Mesodermal cell (in vitro differentiated cells): ENCODE measurements around the gene FGF1.
A peak's percentile ranks its signal among the peaks of the same experiment; 100 is the strongest.

Experiments used
- H3K27ac ChIP-seq: 2 replicates; pipeline ENCODE4 v1.7.0; 2013; ENCODE audit warnings: mild to moderate bottlenecking, low read depth, low read length, moderate library complexity; ENCODE audit not compliant: severe bottlenecking
- H3K36me3 ChIP-seq: 2 replicates; pipeline ENCODE4 v1.7.1; 2013; ENCODE audit warnings: mild to moderate bottlenecking, low read length, moderate library complexity; ENCODE audit not compliant: control insufficient read depth, insufficient read depth
- H3K4me1 ChIP-seq: one replicate; pipeline ENCODE4 v1.7.1; 2013; ENCODE audit warnings: mild to moderate bottlenecking, low read length; ENCODE audit not compliant: insufficient read depth, control insufficient read depth, poor library complexity, severe bottlenecking
- H3K4me3 ChIP-seq: 2 replicates; pipeline ENCODE4 v1.7.0; 2013; ENCODE audit warnings: low read length, control low read depth, mild to moderate bottlenecking; ENCODE audit not compliant: insufficient read depth, poor library complexity, severe bottlenecking; ENCODE audit errors: extremely low read depth
- H3K9me3 ChIP-seq: 2 replicates; pipeline ENCODE4 v1.7.1; 2013; ENCODE audit warnings: mild to moderate bottlenecking, low read length, moderate library complexity; ENCODE audit not compliant: control insufficient read depth
- WGBS, 2 experiments: methylation state at CpG; one replicate each; pipeline ENCODE4 v1.1.5; 2013; ENCODE audit warnings: missing lambda C conversion rate in 2 of 2; ENCODE audit not compliant: insufficient coverage in 2 of 2; 5-methylcytosine and 5-hydroxymethylcytosine counted together

The FGF1 gene

DNA sequence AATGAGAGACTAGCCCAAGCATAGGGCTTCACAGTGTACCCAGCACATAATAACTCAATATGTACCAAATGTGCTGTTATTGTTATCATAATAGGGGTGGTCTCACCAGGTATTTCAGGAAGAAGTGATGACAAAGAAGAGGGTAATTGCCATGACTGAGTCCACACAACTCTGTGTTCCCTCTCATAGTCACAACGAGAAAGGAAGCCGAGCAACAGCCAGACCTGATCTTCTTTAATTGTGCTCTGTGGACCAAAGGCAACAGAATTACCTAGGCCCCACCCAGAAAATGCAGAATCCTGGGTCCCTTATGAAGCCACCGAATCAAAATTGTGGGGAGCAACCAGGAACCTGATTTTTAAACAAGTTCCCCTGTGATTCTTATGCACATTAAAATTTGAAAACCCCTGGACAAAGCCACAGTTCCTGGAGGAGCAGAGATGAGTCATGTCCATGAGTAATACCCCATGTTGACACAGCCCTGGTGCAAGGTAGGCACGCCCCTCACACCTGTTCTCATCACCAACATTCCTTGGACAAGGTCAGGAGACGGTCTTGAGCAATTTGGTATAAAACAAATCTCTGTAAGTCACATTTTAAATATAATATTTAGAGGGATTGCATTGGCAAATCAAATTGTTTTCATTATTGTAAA is 5.2 kb downstream of the FGF1 start:
- no peak overlapping the region for H3K27ac ChIP-seq
- H3K4me3 ChIP-seq: no peak overlapping the region
- no peaks in the 10 kb centered on the region for H3K9me3 ChIP-seq
- 67 to 100% methylated on average over 2 to 3 of the region's 5 CpGs for WGBS, 2 experiments
- H3K36me3 ChIP-seq: no peaks in the 10 kb centered on the region
- H3K4me1 ChIP-seq: peaks cover 20% of the 10 kb centered on the region

GRCh38 chr5:142679744-142680143 is 6.1 kb downstream of the FGF1 start:
- no peak overlapping the region for H3K4me3 ChIP-seq
- no peaks in the 10 kb centered on the region for H3K36me3 ChIP-seq
- H3K27ac ChIP-seq: no peak overlapping the region
- 95% methylated on average over 2 of the region's 2 CpGs; no CpG with 5 or more reads in 1 of the 2 experiments for WGBS, 2 experiments
- H3K4me1 ChIP-seq: peaks cover 13% of the 10 kb centered on the region
- no peaks in the 10 kb centered on the region for H3K9me3 ChIP-seq

DNA sequence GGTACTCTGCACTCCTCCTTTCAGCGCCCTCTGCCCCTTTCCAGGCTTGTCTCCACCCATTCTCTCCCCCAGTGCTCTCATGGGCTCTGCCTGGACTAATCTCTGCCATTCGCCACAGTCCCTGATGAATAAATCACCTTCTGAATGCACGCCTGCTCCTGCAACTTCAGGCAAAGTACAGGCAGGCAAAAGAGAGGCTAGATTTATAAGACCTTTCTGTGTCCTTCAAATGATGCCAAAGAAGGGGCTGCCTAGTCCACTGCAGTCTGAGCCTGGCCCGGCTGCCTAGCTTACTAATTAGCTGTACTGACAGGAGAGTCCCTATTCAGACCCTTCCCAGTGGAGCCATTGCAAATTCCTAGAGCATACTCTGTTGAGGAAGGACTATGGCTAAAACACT is 7.4 kb downstream of the FGF1 start:
- Histone ChIP-seq H3K36me3 (no peaks in the 10 kb centered on the region), H3K27ac (no peak overlapping the region), H3K4me1 (peaks cover 10% of the 10 kb centered on the region), H3K4me3 (no peak overlapping the region), H3K9me3 (no peaks in the 10 kb centered on the region)
- 89 to 95% methylated on average over 4 of the region's 4 CpGs for WGBS, 2 experiments

DNA sequence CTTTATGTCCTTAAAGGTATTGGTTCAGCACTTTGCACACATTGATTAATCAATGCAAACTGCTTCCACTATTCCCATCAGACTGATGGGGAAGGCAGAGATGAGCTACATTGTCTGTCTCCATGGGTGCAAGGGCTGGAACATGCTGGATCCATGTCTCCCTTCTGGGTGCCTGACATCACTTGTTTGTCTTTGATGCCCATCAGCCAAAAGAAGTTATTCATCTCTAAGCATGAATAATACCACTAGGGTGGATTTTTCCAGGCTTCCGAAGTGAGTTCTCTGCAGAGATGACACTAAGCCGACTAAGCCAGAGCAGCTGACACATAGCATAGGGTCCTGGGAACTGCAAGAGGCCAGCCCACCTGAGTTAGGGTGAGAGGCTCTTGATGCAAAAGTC is 8.7 kb downstream of the FGF1 start:
- H3K9me3 ChIP-seq: no peaks in the 10 kb centered on the region
- WGBS, 2 experiments: 93% methylated on average over 2 of the region's 2 CpGs; no CpG with 5 or more reads in 1 of the 2 experiments
- peaks cover 10% of the 10 kb centered on the region for H3K4me1 ChIP-seq
- H3K27ac ChIP-seq: no peak overlapping the region
- no peak overlapping the region for H3K4me3 ChIP-seq
- H3K36me3 ChIP-seq: no peaks in the 10 kb centered on the region

GRCh38 chr5:142676318-142676717 is 9.6 kb downstream of the FGF1 start:
- WGBS, 2 experiments: 100% methylated on average over 2 to 3 of the region's 4 CpGs
- Histone ChIP-seq H3K9me3 (no peaks in the 10 kb centered on the region), H3K4me1 (peaks cover 14% of the 10 kb centered on the region), H3K4me3 (no peak overlapping the region), H3K27ac (no peak overlapping the region), H3K36me3 (no peaks in the 10 kb centered on the region)

DNA sequence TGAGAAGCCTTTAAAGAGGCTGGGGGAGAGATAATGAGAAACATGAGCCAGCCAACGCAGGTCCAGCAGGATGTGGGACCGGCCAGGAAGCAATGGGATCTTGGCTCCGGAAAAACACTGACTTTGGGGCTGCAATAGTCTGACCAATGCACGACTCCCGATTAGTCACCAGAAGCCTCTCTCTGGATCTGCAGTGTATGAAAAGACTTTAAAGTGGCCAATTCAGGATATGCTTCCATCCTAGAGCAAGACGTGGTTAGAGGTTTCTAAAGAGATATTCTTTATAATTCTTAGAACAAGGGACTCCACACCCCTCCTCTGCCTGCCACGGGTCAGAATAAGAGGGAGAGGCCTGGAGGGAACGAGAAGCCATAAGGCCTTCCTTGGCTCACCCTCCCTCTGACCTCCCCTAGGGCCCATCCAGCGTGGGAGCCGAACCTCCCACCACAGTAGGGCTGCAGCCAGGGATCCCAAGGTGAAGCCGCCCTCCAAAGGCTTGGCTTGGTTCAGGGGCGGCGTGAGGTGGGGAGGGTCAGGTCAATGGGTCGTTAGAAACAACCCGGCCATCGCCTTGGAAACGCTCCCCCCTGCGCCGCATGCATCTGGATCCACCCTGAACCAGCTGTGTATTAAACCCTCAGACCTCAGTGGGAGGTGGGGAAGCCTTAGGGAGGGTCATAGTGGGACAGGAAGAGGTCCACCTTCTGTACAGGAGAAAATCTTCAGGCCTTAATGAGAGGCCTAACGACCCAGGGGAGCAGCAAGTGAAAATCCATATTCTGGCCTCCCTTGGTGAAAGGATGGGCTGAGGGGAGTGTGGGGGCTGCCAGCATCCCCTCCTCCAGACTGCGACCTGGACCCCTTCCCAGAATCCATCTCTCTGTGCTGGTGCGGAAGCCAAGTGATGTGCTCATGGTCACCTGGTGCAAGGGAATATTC is 11.1 kb downstream of the FGF1 start:
- peak overlapping the region; percentile 41 for H3K27ac ChIP-seq
- H3K36me3 ChIP-seq: no peaks in the 10 kb centered on the region
- H3K4me1 ChIP-seq: peaks cover 17% of the 10 kb centered on the region
- WGBS, 2 experiments: 75 to 86% methylated on average over 9 to 11 of the region's 22 CpGs
- H3K9me3 ChIP-seq: no peaks in the 10 kb centered on the region
- no peak overlapping the region for H3K4me3 ChIP-seq

GRCh38 chr5:142671801-142672200 is 14.1 kb downstream of the FGF1 start:
- no peak overlapping the region for H3K4me3 ChIP-seq
- no peaks in the 10 kb centered on the region for H3K36me3 ChIP-seq
- 100% methylated on average over 1 of the region's 1 CpG for WGBS, 2 experiments
- H3K4me1 ChIP-seq: peaks cover 17% of the 10 kb centered on the region
- H3K27ac ChIP-seq: no peak overlapping the region
- no peaks in the 10 kb centered on the region for H3K9me3 ChIP-seq

DNA sequence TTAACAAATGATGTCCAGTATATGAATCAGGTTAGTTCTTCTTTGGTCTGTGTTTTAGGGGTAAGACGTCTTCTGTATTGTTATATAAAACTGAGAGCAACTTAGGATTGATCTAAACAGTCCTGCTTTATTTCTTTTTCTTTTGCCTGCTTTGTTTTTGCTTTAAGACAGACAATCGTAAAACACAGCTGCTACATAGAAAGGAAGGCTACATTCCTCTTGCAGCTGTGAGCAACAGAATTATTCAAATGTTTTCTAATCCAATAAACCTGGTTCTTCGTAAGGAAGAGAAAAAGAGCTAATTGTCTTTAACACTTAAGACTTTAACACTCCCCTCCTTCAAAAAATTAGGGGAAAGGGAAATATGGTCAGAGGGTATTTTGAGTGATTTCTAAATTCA is 14.6 kb downstream of the FGF1 start:
- WGBS, 2 experiments: 90 to 95% methylated on average over 2 of the region's 3 CpGs
- H3K4me1 ChIP-seq: peaks cover 17% of the 10 kb centered on the region
- no peak overlapping the region for H3K27ac ChIP-seq
- no peaks in the 10 kb centered on the region for H3K9me3 ChIP-seq
- no peaks in the 10 kb centered on the region for H3K36me3 ChIP-seq
- H3K4me3 ChIP-seq: no peak overlapping the region

GRCh38 chr5:142670804-142671203 is 15.1 kb downstream of the FGF1 start:
- Histone ChIP-seq H3K4me1 (peaks cover 17% of the 10 kb centered on the region), H3K27ac (no peak overlapping the region)
- no CpG with 5 or more reads among the region's 2 CpGs for WGBS, 2 experiments

GRCh38 chr5:142669477-142669876 is 16.4 kb downstream of the FGF1 start:
- Histone ChIP-seq H3K4me3 (no peak overlapping the region), H3K9me3 (no peaks in the 10 kb centered on the region), H3K36me3 (no peaks in the 10 kb centered on the region), H3K4me1 (peaks cover 13% of the 10 kb centered on the region), H3K27ac (no peak overlapping the region)
- 85 to 88% methylated on average over 12 of the region's 12 CpGs for WGBS, 2 experiments

More at GRCh38 chr5:142670804-142671203, 15.1 kb downstream of the FGF1 start:
- Histone ChIP-seq H3K36me3 (no peaks in the 10 kb centered on the region), H3K4me3 (no peak overlapping the region), H3K9me3 (no peaks in the 10 kb centered on the region)

DNA sequence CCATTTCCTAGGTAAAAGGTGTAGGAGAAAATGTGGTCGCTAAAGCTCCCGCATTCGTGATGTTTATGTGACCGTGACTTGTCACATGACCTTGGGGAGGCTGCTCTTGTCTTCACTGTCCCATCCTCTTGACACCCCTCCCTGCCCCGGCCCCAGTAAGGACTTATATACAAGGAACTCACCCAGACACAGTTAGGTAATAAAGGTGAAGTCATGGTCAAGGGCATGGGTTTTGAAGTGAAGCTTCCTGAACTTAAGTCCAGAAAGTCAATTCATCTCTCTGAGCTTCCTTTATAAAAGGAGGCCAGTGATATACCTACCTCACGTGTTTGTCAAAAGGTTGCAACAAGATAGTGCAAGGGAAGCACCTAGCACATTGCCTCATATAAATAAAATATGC is 17.6 kb downstream of the FGF1 start:
- Histone ChIP-seq H3K4me1 (peaks cover 8% of the 10 kb centered on the region), H3K27ac (no peak overlapping the region), H3K9me3 (no peaks in the 10 kb centered on the region), H3K36me3 (no peaks in the 10 kb centered on the region), H3K4me3 (no peak overlapping the region)
- WGBS, 2 experiments: 96% methylated on average over 4 of the region's 6 CpGs; no CpG with 5 or more reads in 1 of the 2 experiments
